ENCODE data around the gene RANBP9.

DNA sequence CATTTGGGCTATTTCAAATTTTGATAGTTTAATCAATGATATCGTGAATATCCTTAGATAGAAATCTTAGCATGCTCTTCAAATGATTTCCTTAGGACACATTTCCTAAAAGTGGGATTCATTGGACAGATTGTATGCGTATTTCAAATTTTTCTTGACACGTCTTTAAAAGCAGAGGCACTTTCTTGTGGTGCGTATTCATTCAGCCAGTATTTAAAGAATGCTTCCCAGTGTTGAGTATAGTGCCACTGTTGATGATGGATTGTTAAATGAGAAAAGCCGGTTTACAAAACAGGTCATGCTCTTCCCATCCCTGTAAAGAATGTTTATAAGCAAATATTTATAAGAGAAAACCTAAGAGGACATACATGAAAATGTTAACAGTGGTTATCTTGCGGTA is 111.6 kb downstream of the RANBP9 start:
- TF ChIP-seq, protein P1, sequence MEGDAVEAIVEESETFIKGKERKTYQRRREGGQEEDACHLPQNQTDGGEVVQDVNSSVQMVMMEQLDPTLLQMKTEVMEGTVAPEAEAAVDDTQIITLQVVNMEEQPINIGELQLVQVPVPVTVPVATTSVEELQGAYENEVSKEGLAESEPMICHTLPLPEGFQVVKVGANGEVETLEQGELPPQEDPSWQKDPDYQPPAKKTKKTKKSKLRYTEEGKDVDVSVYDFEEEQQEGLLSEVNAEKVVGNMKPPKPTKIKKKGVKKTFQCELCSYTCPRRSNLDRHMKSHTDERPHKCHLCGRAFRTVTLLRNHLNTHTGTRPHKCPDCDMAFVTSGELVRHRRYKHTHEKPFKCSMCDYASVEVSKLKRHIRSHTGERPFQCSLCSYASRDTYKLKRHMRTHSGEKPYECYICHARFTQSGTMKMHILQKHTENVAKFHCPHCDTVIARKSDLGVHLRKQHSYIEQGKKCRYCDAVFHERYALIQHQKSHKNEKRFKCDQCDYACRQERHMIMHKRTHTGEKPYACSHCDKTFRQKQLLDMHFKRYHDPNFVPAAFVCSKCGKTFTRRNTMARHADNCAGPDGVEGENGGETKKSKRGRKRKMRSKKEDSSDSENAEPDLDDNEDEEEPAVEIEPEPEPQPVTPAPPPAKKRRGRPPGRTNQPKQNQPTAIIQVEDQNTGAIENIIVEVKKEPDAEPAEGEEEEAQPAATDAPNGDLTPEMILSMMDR (IDR thresholded peaks at IDR 0.05): no peak
- no peak for TF ChIP-seq POLR2A (IDR thresholded peaks at IDR 0.05)
- TF ChIP-seq POLR2AphosphoS5 (IDR thresholded peaks at IDR 0.05): no peak
